ENCODE results near the gene RGMA.
"Not testable (repeated sequence)": the region's sequence is repeated elsewhere in the genome, so short reads cannot be mapped to it uniquely, and the experiment has no call there.

RGMA gene

GRCh38 chr15:93048426-93048721 lies 40.6 kb downstream of the RGMA start:
- no peak for DNase-seq (ENCODE audit: low spot score)

GRCh38 chr15:93047621-93048425 lies 41.2 kb downstream of the RGMA start:
- DNase-seq (ENCODE audit: low spot score), result no peak

- DNase-seq (ENCODE audit: low spot score), result no peak
Observed at GRCh38 chr15:93046721-93047120, 42.3 kb downstream of the RGMA start.

- DNase-seq (ENCODE audit: low spot score), result no peak
Observed at GRCh38 chr15:93046120-93046519, 42.9 kb downstream of the RGMA start.

GRCh38 chr15:93045191-93045785 lies 43.7 kb downstream of the RGMA start:
- DNase-seq (ENCODE audit: low spot score), result no peak

GRCh38 chr15:93044301-93045190 lies 44.5 kb downstream of the RGMA start:
- no peak for DNase-seq (ENCODE audit: low spot score)

GRCh38 chr15:93043621-93044300 lies 45.2 kb downstream of the RGMA start:
- no peak for DNase-seq (ENCODE audit: low spot score)

GRCh38 chr15:93042691-93043378 lies 46.2 kb downstream of the RGMA start:
- DNase-seq (ENCODE audit: low spot score), result no peak

- DNase-seq (ENCODE audit: low spot score), result no peak
Observed at GRCh38 chr15:93042211-93042610, 46.8 kb downstream of the RGMA start.

GRCh38 chr15:93041159-93041547 lies 47.9 kb downstream of the RGMA start:
- no peak for DNase-seq (ENCODE audit: low spot score)

GRCh38 chr15:93040288-93041158 lies 48.5 kb downstream of the RGMA start:
- DNase-seq (ENCODE audit: low spot score), result no peak

- not testable (repeated sequence) for DNase-seq (ENCODE audit: low spot score)
Observed at GRCh38 chr15:93039562-93040287, 49.3 kb downstream of the RGMA start.

- DNase-seq (ENCODE audit: low spot score), result no peak
Observed at GRCh38 chr15:93037820-93038705, 50.9 kb downstream of the RGMA start.

GRCh38 chr15:93036951-93037819 lies 51.8 kb downstream of the RGMA start:
- DNase-seq (ENCODE audit: low spot score), result peak; percentile 54

GRCh38 chr15:93035953-93036810 lies 52.8 kb downstream of the RGMA start:
- no peak for DNase-seq (ENCODE audit: low spot score)

- DNase-seq (ENCODE audit: low spot score), result no peak
Observed at GRCh38 chr15:93035092-93035915, 53.7 kb downstream of the RGMA start.

Data from putamen (tissue), 1 donor.